ENCODE results near the gene LRRTM3.

LRRTM3 gene

GRCh38 chr10:67033878-67034277, 108.0 kb downstream of the LRRTM3 start:
- DNase-seq (ENCODE audit: low read depth), result no peak
- TF ChIP-seq CTCF (conservative IDR thresholded peaks at IDR 0.05; ENCODE audit: control insufficient read depth, insufficient read depth, low read depth, low read length), result no peak
- no peak overlapping the region for H3K4me3 ChIP-seq (ENCODE audit: control insufficient read depth, low read depth, low read length)

- TF ChIP-seq CTCF (conservative IDR thresholded peaks at IDR 0.05; ENCODE audit: control insufficient read depth, insufficient read depth, low read depth, low read length), result no peak
- no peak for DNase-seq (ENCODE audit: low read depth)
- H3K4me3 ChIP-seq (ENCODE audit: control insufficient read depth, low read depth, low read length), result no peak overlapping the region
Observed at GRCh38 chr10:67036808-67037207, 111.0 kb downstream of the LRRTM3 start.

- DNase-seq (ENCODE audit: low read depth), result no peak
- no peak for TF ChIP-seq CTCF (conservative IDR thresholded peaks at IDR 0.05; ENCODE audit: control insufficient read depth, insufficient read depth, low read depth, low read length)
- no peak overlapping the region for H3K4me3 ChIP-seq (ENCODE audit: control insufficient read depth, low read depth, low read length)
Observed at GRCh38 chr10:67043041-67043440, 117.2 kb downstream of the LRRTM3 start.

- H3K4me3 ChIP-seq (ENCODE audit: control insufficient read depth, low read depth, low read length), result no peak overlapping the region
- no peak for DNase-seq (ENCODE audit: low read depth)
- no peak for TF ChIP-seq CTCF (conservative IDR thresholded peaks at IDR 0.05; ENCODE audit: control insufficient read depth, insufficient read depth, low read depth, low read length)
Observed at GRCh38 chr10:67045404-67045803, 119.6 kb downstream of the LRRTM3 start.

GRCh38 chr10:67046507-67046906, 120.7 kb downstream of the LRRTM3 start:
- no peak overlapping the region for H3K4me3 ChIP-seq (ENCODE audit: control insufficient read depth, low read depth, low read length)
- no peak for TF ChIP-seq CTCF (conservative IDR thresholded peaks at IDR 0.05; ENCODE audit: control insufficient read depth, insufficient read depth, low read depth, low read length)
- no peak for DNase-seq (ENCODE audit: low read depth)

GRCh38 chr10:67049988-67050387, 124.2 kb downstream of the LRRTM3 start:
- DNase-seq (ENCODE audit: low read depth), result no peak
- H3K4me3 ChIP-seq (ENCODE audit: control insufficient read depth, low read depth, low read length), result no peak overlapping the region
- TF ChIP-seq CTCF (conservative IDR thresholded peaks at IDR 0.05; ENCODE audit: control insufficient read depth, insufficient read depth, low read depth, low read length), result no peak

- no peak overlapping the region for H3K4me3 ChIP-seq (ENCODE audit: control insufficient read depth, low read depth, low read length)
- TF ChIP-seq CTCF (conservative IDR thresholded peaks at IDR 0.05; ENCODE audit: control insufficient read depth, insufficient read depth, low read depth, low read length), result no peak
- no peak for DNase-seq (ENCODE audit: low read depth)
Observed at GRCh38 chr10:67050415-67050814, 124.6 kb downstream of the LRRTM3 start.
